Spleen (tissue), 7 donors: ENCODE data around the gene PHACTR2.

Experiments
- CTCF ChIP-seq, 11 experiments: fragments of 200-600 bp in 7 of 11; fragments of 450-650 bp in 4 of 11; sonication (generic) in 4 of 11; IDR thresholded peaks in 8 of 11; conservative IDR thresholded peaks in 3 of 11; 1 replicate in 7 of 11; 2 replicates in 4 of 11; pipeline versions ENCODE4 v1.4.0 to v1.8.0; 2016 to 2021; ENCODE audit warnings: antibody characterized with exemption in 11 of 11, inconsistent platforms in 4 of 11, mild to moderate bottlenecking in 1 of 11
- POLR2A ChIP-seq, 3 donors: fragments of 450-650 bp; IDR thresholded peaks; one replicate each; pipeline ENCODE4 v1.5.1; 2017; ENCODE audit warnings: antibody characterized with exemption in 3 of 3, mild to moderate bottlenecking in 1 of 3
- donor health status: DM: no; HTN: no; CAD: no; lungs with moderate emphysema.
- donor health status: DM: no; HTN: no; CAD: no.
- donor health status: DM: no; HTN: no; CAD: no.

- TF ChIP-seq POLR2A (IDR thresholded peaks at IDR 0.05) (no peak), CTCF (IDR thresholded peaks at IDR 0.05 in 8 of 11, conservative IDR thresholded peaks at IDR 0.05 in 3 of 11) (no peak)
These were observed 20.0 kb upstream of the PHACTR2 start for GRCh38 chr6:143657809-143658208.
